GM13977 (cell line): ENCODE measurements around the gene LDHB.

Experiments used
- DNase-seq: peaks from one replicate; pipeline ENCODE4 v3.0.0; 2012; ENCODE audit warnings: low spot score
- CTCF ChIP-seq: IDR thresholded peaks from 2 replicates; pipeline ENCODE4 v1.5.1; 2012; ENCODE audit warnings: mild to moderate bottlenecking, control low read depth; ENCODE audit not compliant: insufficient read depth; ENCODE audit errors: extremely low read depth, missing control alignments
- in situ Hi-C: fragments of 300-500 bp; cut with MboI; formaldehyde crosslinking; loops from one replicate; pipeline ENCODE4 v1.12.0; 2022; ENCODE audit warnings: low sequenced_read_pairs, low pct_unique_long_range_greater_than_20kb, mixed read lengths, inconsistent platforms; ENCODE audit not compliant: unreplicated experiment

The LDHB gene

DNA sequence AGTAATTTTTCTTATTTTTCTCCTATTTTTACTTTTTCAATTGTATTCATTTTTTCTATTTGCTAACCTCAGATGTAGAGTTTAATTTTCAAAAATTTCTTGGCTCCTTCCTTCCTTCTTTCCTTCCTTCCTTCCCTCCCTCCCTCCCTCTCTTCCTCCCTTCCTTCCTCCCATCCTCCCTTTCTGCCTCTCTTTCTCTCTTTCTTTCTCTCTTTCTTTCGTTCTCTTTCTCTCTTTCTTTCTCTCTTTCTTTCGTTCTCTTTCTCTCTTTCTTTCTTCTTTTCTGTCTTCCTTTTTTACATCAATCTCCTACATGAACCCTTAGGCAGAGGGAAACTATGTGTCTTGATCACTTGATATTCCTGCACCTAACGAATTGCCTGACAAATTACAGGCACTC is 40.6 kb downstream of the LDHB start:
- in situ Hi-C loops = no loop called here
- no peak for TF ChIP-seq CTCF
- DNase-seq = no peak

- DNase-seq = no peak
- in situ Hi-C loops = no loop called here
- TF ChIP-seq CTCF = no peak
Measured at GRCh38 chr12:21615431-21615830, 42.2 kb downstream of the LDHB start.

DNA sequence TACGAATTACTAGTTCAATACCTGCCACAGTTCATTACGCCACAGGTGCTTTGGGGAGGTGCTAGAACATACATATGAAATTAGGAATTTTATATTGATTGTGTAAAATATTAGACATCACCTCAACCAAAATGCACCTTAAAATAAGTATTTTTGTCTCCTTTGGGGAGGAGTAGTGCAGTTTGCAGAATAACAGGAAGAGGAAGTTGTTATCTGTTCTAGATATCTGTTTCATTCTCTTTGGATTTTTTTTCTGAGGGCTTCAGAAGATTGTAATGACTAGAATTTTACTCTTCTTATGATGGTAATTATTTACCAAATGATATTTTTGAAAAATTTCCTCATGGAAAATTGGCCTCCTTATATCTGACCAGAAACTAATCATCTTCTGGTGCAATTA is 43.1 kb downstream of the LDHB start:
- in situ Hi-C loops = no loop called here
- no peak for TF ChIP-seq CTCF
- DNase-seq = no peak

- TF ChIP-seq CTCF = no peak
- no peak for DNase-seq
- in situ Hi-C loops = no loop called here
Measured at GRCh38 chr12:21613931-21614330, 43.7 kb downstream of the LDHB start.

- no peak for TF ChIP-seq CTCF
- DNase-seq = no peak
- in situ Hi-C loops = no loop called here
Measured at GRCh38 chr12:21608196-21608595, 49.4 kb downstream of the LDHB start.

DNA sequence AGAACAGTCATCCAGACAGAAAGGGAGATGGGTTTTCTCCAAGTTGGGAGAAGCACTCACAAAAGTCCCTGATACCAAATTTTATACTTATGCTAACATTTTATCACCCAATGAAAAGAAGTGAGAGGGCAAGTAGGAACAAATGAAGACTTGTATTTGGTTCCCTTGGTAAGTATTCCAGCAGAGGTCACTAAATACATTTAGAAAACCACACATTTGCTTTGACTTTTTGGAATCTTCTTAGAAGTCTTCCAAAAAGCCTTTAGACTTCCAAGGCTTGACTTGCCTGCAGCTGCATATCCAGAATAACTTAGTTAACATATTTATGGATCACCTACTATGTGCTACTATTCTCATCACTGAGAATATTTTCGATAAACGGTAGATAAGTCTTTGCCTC is 49.9 kb downstream of the LDHB start:
- no peak for DNase-seq
- peak; percentile 36 for TF ChIP-seq CTCF
- in situ Hi-C loops = no loop called here

GRCh38 chr12:21606175-21606574 is 51.5 kb downstream of the LDHB start:
- DNase-seq = no peak
- in situ Hi-C loops = no loop called here
- no peak for TF ChIP-seq CTCF
